Measurements from ENCODE around the gene ZNF496.

Gene ZNF496

DNA sequence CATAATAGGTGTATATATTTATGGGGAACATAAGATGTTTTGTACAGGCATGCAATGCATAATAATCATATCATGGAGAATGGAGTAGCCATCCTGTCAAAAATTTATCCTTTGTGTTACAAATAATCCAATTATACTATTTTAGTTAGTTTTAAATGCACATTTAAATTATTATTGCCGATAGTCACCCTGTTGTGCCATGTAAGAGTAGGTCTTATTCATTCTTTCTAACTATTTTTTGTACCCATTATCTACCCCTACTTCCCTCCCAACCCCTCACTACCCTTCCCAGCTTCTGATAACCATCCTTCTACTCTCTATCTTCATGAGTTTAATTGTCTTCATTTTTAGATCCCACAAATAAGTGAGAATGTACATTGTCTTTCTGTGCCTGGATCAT lies 84.1 kb downstream of the ZNF496 start:
- DNase-seq (ENCODE audit: extremely low spot score), result no peak
- CTCF ChIA-PET, result no interaction called here
- POLR2A ChIA-PET, result no interaction called here
- TF ChIP-seq NFRKB (IDR thresholded peaks at IDR 0.05) (no peak), CTBP1 (IDR thresholded peaks at IDR 0.05; ENCODE audit: borderline replicate concordance) (no peak), SUZ12 (IDR thresholded peaks at IDR 0.05) (no peak), BHLHE40 (IDR thresholded peaks at IDR 0.05; ENCODE audit: borderline replicate concordance) (no peak), FOXA1 (IDR thresholded peaks at IDR 0.05) (no peak), L3MBTL2 (conservative IDR thresholded peaks at IDR 0.05) (no peak), ZNF384 (IDR thresholded peaks at IDR 0.05) (no peak), SP1 (IDR thresholded peaks at IDR 0.05) (no peak), HDGF (IDR thresholded peaks at IDR 0.05; ENCODE audit: borderline replicate concordance) (no peak), TARDBP (IDR thresholded peaks at IDR 0.05) (no peak)
- TF ChIP-seq, protein P1, sequence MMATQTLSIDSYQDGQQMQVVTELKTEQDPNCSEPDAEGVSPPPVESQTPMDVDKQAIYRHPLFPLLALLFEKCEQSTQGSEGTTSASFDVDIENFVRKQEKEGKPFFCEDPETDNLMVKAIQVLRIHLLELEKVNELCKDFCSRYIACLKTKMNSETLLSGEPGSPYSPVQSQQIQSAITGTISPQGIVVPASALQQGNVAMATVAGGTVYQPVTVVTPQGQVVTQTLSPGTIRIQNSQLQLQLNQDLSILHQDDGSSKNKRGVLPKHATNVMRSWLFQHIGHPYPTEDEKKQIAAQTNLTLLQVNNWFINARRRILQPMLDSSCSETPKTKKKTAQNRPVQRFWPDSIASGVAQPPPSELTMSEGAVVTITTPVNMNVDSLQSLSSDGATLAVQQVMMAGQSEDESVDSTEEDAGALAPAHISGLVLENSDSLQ (IDR thresholded peaks at IDR 0.05), result no peak
